Right kidney (tissue), 1 donor: Measurements from ENCODE around the gene IRF2.

ENCODE experiments used
- DNase-seq: peaks from one replicate; pipeline ENCODE4 v3.0.0-alpha.2; 2016

The IRF2 gene

DNA sequence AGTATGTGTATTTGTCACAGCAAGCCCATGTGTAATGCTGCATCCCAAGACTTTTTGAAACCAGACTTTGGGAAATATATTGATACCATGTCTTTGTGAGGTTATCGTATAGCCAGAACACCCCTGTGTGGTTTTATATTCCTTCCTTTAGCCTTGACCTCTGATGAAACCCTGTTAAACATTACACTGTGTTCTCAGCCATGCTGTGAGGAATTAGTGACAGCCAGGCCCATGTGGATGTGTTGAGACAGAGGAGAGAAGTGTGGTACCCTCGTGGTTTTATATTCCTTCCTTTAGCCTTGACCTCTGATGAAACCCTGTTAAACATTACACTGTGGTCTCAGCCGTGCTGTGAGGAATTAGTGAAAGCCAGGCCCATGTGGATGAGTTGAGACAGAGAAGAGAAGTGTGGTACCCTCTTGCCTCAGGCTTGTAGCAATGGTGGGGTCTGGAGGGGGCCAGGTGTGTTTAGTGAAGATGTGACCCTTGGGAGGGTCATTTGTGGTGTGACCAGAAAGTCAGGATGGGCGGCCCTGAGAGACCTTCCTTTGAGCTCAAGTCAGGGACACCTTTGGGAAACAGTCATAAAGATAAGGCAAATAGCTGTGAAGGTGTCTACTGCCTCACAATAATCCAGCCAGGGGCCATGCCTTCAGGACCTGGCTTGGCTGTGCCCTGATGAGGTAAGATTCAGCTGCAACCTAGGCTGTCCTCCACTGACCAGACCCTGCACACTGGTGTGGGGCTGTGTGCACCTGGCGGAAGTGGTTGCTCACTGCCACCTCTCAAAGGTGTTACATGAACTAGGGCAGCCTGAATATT lies 110.0 kb downstream of the IRF2 start:
- DNase-seq, result no peak

DNA sequence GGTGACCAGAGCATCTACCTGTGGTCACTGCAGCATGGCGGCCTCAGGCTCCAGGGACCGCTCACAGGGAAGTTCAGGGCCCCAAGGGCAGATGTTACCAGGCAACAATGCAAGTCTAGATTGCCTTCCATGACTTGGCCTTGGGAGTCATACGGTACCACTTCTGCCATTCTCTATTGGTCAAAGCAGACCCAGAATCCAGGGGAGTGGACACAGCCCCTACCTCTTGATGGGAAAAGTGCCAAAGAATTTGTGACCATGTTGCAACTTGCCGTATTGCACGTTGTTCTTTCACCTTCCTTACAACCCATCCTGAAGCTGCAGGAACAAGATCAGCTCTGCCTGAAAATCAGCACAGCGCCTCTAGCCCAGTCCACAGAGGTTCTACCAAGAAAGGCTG lies 111.1 kb downstream of the IRF2 start:
- DNase-seq, result no peak

GRCh38 chr4:184362396-184362795 lies 112.0 kb downstream of the IRF2 start:
- DNase-seq, result no peak

GRCh38 chr4:184361443-184361842 lies 112.9 kb downstream of the IRF2 start:
- DNase-seq, result no peak

DNA sequence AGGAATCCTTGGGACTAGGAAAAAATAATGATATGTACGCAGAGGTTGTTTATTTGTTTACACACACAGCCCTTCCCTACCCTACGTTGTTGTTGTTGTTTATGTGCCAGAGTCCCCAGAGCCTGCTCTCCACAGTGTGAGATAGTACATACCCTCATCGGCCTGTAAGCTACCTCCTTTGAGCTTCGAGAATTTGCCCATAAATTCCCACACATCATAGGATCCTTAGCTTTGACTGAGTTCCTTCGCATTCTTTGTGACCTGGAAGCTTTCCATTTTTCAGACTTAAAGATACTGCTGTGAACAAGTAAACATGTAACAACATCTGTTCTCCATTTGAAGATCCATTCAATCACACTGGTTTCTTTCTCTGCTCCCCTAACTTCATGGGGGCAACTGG lies 114.5 kb downstream of the IRF2 start:
- no peak for DNase-seq

- DNase-seq, result no peak
Measured at GRCh38 chr4:184358521-184359232, 115.7 kb downstream of the IRF2 start.

GRCh38 chr4:184357772-184358171 lies 116.6 kb downstream of the IRF2 start:
- DNase-seq, result no peak

- no peak for DNase-seq
Measured at GRCh38 chr4:184357165-184357564, 117.2 kb downstream of the IRF2 start.

- no peak for DNase-seq
Measured at GRCh38 chr4:184356366-184356765, 118.0 kb downstream of the IRF2 start.

DNA sequence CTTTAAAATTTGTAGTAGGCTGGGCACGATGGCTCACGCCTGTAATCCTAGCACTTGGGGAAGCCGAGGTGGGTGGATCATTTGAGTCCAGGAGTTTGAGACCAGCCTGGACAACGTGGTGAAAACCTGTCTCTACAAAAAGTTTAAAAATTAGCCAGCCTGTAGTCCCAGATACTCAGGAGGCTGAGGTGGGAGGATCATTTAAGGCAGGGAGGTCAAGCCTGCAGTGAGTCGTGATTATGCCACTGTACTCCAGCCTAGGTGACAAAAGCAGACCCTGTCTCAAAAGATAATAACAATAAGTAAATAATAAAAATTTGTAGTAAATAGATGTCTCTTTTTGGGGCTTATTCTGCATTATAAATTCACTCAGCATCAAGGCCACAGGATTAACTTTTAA lies 118.5 kb downstream of the IRF2 start:
- no peak for DNase-seq

GRCh38 chr4:184355111-184355604 lies 119.2 kb downstream of the IRF2 start:
- DNase-seq, result no peak

DNA sequence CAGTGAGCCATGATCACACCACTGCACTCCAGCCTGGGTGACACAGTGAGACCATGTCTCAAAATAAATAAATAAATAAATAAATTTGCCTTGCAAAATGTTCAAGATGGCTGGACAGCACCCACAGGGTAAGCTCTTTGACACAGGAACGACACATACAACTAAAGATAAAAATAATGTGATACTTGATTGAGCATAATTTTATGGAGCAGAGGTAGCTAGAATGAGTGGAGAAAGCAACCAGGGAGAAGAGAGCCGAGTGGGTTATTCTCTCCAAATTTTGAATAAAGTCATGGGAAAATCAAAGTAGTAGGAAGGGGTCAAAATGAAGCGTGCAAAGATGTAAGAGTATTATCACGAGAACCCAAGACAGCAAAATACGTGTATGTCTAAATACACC lies 121.5 kb downstream of the IRF2 start:
- no peak for DNase-seq

- DNase-seq, result no peak
Measured at GRCh38 chr4:184351560-184352451, 122.5 kb downstream of the IRF2 start.

- no peak for DNase-seq
Measured at GRCh38 chr4:184350964-184351363, 123.4 kb downstream of the IRF2 start.

DNA sequence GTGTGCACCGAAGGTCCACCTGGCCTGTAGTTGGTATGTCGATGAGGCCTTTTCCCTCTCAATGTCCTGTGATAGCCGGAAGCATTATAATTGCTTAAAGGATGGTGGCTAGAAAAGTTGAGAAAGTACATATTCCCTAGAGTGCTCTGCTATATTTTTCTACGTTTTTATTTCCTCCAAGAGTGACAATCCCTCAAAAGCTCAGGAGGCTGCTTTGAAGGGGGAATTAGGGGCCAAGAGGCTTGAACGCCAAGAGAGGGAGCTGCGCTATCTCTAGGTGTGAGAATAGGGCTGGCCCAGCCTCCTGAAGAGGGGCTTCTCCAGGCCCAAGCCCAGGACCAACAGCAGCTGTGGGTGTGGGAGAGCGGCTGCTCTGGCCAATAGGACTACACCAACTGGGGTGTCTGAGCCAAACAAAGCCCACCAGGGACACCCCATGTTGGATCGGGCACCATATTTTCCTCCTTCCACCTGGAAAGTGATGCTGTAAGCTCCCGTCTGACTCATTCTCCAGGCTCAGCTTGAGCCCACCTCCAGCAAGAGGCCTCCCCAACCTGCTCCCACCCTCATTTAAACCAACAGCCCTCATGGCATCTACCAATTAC lies 124.0 kb downstream of the IRF2 start:
- DNase-seq, result no peak

DNA sequence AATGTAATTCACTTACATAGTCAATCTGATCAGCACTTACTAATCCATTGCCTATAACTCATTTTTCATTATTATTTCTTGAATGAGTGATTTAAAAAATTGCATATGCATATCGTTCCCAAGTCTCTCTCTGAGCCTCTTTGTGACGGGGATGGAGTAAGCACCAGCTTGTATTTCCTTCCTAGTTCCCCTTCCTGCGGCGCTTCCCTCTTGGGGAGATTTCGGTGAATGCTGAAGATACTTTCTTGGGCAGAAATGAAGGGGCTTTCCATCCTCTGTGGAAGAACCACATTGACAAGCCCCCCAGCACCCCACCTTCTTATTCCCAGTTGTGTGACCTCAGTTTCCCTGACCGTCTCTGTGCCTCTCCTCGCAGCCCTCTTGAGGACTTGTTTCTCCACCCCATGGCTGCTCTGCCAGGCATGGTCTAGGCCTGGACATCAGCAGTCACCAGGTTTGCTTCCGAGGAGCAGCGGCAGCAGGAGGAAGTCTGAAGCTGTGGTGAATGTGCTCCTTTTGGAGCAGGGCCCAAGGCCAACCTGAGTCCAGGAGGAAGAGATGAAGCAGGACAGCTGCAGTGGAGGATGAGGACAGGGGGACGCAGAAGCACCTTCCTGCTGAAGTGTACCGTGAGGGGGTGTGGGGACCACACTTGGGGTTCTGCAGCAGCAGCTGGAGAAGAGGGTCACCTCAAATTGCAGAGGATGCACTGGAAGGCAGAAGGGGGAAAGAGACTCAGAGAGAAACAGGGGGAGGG lies 124.9 kb downstream of the IRF2 start:
- no peak for DNase-seq

GRCh38 chr4:184348311-184349233 lies 125.8 kb downstream of the IRF2 start:
- DNase-seq, result no peak

DNA sequence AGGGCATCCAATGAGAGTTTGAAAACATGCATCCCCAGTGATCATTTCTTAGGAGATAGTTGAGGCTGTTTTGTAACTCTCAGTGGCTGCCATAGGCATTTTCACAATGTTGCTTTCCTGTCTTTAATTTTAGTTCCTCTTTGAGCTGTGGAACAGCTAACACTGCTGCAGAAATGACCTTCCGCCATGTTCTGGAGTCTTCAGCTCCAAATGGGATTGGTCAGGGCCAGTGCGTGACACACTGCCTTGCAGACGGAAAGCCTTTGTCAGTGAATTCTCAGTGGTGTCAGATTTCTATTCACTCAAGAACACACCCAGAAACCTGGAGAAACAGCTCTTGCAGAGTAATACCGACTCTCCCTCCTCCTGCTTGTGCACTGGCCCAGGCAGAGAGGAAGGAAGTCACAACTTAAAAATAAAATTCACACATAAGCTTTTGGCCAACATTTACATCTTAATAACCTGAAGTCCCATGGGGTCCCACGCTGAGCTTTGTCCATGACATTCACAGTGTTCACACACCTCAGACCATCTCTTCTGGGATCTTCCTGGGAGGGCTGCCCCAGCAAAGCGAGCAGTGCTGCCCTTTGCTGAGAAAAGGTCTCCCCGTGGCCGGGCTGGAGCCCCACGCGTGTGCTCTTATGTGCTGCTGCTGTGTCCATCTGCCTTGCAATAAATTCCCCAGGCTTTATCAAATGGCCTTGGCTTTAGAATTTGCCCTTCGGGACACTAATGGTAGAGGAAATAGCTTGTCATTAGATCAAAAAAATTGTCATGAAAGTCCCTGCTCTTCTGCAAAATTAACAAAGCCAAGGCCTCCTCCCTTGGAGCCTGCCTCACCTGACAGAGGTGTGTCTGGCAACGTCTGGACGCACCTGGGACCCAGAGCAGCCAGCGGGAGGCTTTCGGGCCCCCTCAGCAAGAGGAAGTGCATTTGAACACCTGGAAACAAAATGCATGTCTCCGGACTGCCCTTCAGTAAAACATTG lies 126.8 kb downstream of the IRF2 start:
- peak; percentile 49 for DNase-seq

GRCh38 chr4:184346682-184347081 lies 127.7 kb downstream of the IRF2 start:
- DNase-seq, result no peak
